H1 (cell line): ENCODE results near the gene RNU11. TPM values are rescaled to one million over a fixed set of nuclear protein-coding genes. Genes with fewer than 3 reads are reported as not detected.

Experiments
- BRCA1 ChIP-seq: IDR thresholded peaks from 2 replicates; pipeline ENCODE4 v1.6.1; 2012; ENCODE audit warnings: low read depth, low read length, improper control_type of control experiment
- CBX5 ChIP-seq: fragments of 300-800, 300-1000 bp; sonication (generic); IDR thresholded peaks from 2 replicates; pipeline ENCODE4 v1.7.1; 2016; ENCODE audit warnings: antibody characterized with exemption, low read length, low read depth
- EP300 ChIP-seq, 2 experiments: IDR thresholded peaks; 1 replicate in 1 of 2; 2 replicates in 1 of 2; pipeline ENCODE4 v1.6.1; 2011 to 2012; ENCODE audit warnings: low read depth in 2 of 2, low read length in 2 of 2, mild to moderate bottlenecking in 2 of 2, borderline replicate concordance in 1 of 2, inconsistent platforms in 1 of 2, moderate library complexity in 1 of 2
- GTF2F1 ChIP-seq: IDR thresholded peaks from 2 replicates; pipeline ENCODE4 v1.6.1; 2012; ENCODE audit warnings: low read depth, low read length, improper control_type of control experiment, borderline replicate concordance
- HDAC2 ChIP-seq, 2 experiments: fragments of 300-600 bp in 1 of 2; sonication (generic) in 1 of 2; IDR thresholded peaks; 2 replicates each; pipeline ENCODE4 v1.6.1; 2011 to 2012; ENCODE audit warnings: low read depth in 2 of 2, low read length in 2 of 2, mild to moderate bottlenecking in 2 of 2, moderate library complexity in 2 of 2, borderline replicate concordance in 1 of 2, inconsistent platforms in 1 of 2
- HDAC6 ChIP-seq: IDR thresholded peaks from one replicate; pipeline ENCODE4 v1.7.1; 2012; ENCODE audit warnings: low read depth, mild to moderate bottlenecking, inconsistent platforms, low read length, moderate library complexity
- KDM1A ChIP-seq: fragments of 200-600, 300-600 bp; sonication (generic); IDR thresholded peaks from 2 replicates; pipeline ENCODE4 v1.7.1; 2016; ENCODE audit warnings: mild to moderate bottlenecking, low read length, borderline replicate concordance
- KDM5A ChIP-seq: fragments of 200-600 bp; IDR thresholded peaks from 2 replicates; pipeline ENCODE4 v1.7.1; 2012; ENCODE audit warnings: mild to moderate bottlenecking, low read length, inconsistent platforms, mixed read lengths
- MAFK ChIP-seq: IDR thresholded peaks from 2 replicates; pipeline ENCODE4 v1.6.1; 2012; ENCODE audit warnings: low read depth, mild to moderate bottlenecking, improper control_type of control experiment, low read length
- NRF1 ChIP-seq: IDR thresholded peaks from 2 replicates; pipeline ENCODE4 v1.6.1; 2011; ENCODE audit warnings: mild to moderate bottlenecking, low read depth, low read length, improper control_type of control experiment
- POLR2AphosphoS5 ChIP-seq: IDR thresholded peaks from 2 replicates; pipeline ENCODE4 v1.6.1; 2011; ENCODE audit warnings: low read depth, low read length
- RAD21 ChIP-seq, 2 experiments: IDR thresholded peaks in 1 of 2; conservative IDR thresholded peaks in 1 of 2; 2 replicates each; pipeline ENCODE4 v1.6.1; 2011; ENCODE audit warnings: low read depth in 2 of 2, low read length in 2 of 2, improper control_type of control experiment in 1 of 2, inconsistent platforms in 1 of 2, mild to moderate bottlenecking in 1 of 2, moderate library complexity in 1 of 2
- RFX5 ChIP-seq: IDR thresholded peaks from 2 replicates; pipeline ENCODE4 v1.6.1; 2011; ENCODE audit warnings: low read depth, low read length, improper control_type of control experiment, borderline replicate concordance
- SIN3A ChIP-seq, 2 experiments: IDR thresholded peaks in 1 of 2; conservative IDR thresholded peaks in 1 of 2; 2 replicates each; pipeline ENCODE4 v1.6.1; 2011 to 2012; ENCODE audit warnings: low read length in 2 of 2, improper control_type of control experiment in 1 of 2, low read depth in 1 of 2, mild to moderate bottlenecking in 1 of 2
- SP4 ChIP-seq: IDR thresholded peaks from 2 replicates; pipeline ENCODE4 v1.6.1; 2012; ENCODE audit warnings: low read length, inconsistent platforms
- TAF1 ChIP-seq: IDR thresholded peaks from 2 replicates; pipeline ENCODE4 v1.6.1; 2011; ENCODE audit warnings: mild to moderate bottlenecking, low read depth, low read length
- TEAD4 ChIP-seq: IDR thresholded peaks from 2 replicates; pipeline ENCODE4 v1.6.1; 2012; ENCODE audit warnings: low read depth, low read length, inconsistent platforms, mixed read lengths
- USF2 ChIP-seq: IDR thresholded peaks from 2 replicates; pipeline ENCODE4 v1.6.1; 2011; ENCODE audit warnings: low read length, improper control_type of control experiment
- polyA plus RNA-seq, 7 experiments: library from polyadenylated mRNA; depleted of rRNA in 3 of 7; stranded (reverse) in 5 of 7; unstranded in 2 of 7; fragments of >200 nt in 5 of 7; fragments of 200-250 nt in 2 of 7; gene quantifications; 1 replicate in 5 of 7; 2 replicates in 1 of 7; 4 replicates in 1 of 7; pipeline versions ENCODE4 v1.2.1 to v1.2.3, GENCODE V29; 2011 to 2013; ENCODE audit warnings: missing spikeins in 2 of 7, mixed read lengths in 2 of 7
- total RNA-seq: library from RNA; stranded (reverse); fragmentation: NEBNext Ultra II Directional; extraction: Animal tissue kit (Norgen Biotek cat#: 25700); gene quantifications from 2 replicates; pipeline ENCODE4 v1.2.1, GENCODE V29; 2021
- TF ChIP-seq, protein P1 (sequence below), 3 experiments: IDR thresholded peaks; 1 replicate in 2 of 3; 2 replicates in 1 of 3; pipeline versions ENCODE4 v1.5.1 to v1.6.1; 2011; ENCODE audit warnings: low read length in 3 of 3, mild to moderate bottlenecking in 3 of 3, inconsistent platforms in 2 of 3, low read depth in 1 of 3, moderate library complexity in 1 of 3; ENCODE audit not compliant: insufficient read depth in 1 of 3; ENCODE audit errors: control extremely low read depth in 1 of 3

RNU11 gene
- total and polyA plus RNA-seq, 2 of the 8 experiments (the other 6 are each of a cell fraction or from before 2014, with no cell fraction given) = not detected

DNA sequence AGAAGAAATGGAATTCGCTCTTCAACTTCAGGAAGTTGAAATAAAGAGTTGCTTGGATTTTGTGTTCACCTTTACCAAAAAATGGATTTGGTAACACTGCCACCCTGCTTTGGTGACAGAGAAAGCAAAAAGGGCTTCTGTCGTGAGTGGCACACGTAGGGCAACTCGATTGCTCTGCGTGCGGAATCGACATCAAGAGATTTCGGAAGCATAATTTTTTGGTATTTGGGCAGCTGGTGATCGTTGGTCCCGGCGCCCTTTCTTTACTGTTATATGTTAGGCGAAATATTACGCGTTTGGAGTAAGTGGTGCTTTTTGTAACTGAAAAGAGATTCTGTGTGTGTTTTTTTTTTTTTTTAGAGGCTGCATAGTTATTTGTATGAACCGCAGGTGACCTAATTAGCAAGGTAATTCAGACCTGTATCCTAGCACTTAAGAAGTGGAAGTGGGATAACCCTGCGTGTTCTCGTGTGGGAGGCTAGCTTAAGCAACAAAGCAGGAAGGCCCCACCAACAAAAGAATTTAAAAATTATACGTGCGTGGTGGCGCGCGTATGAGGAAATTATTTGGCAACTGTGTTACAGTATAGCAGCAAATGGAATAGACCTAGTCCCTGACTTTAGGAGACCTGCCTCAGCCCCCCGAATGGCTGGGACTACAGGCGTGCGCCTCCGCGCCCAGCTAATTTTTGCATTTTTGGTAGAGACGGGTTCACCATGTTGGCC, at the start of gene RNU11 (continued):
- TF ChIP-seq MAFK = no peak
- TF ChIP-seq BRCA1 = no peak
- no peak for TF ChIP-seq KDM1A
- TF ChIP-seq SP4 = peak; percentile 98
- TF ChIP-seq SIN3A (conservative IDR thresholded peaks at IDR 0.05 in 1 of 2, IDR thresholded peaks at IDR 0.05 in 1 of 2; ENCODE audit: low read depth in 1 of 2, low read length in 2 of 2) = peak in 1 of 2 experiments; percentile 92; a peak in 1 of 4 replicates
- 0 out of 4 replicates have a peak, but pooled peaks of 1 of the 2 experiments have one; percentile 8 for TF ChIP-seq RAD21 (IDR thresholded peaks at IDR 0.05 in 1 of 2, conservative IDR thresholded peaks at IDR 0.05 in 1 of 2; ENCODE audit: low read depth in 2 of 2, low read length in 2 of 2)
- TF ChIP-seq, protein P1, sequence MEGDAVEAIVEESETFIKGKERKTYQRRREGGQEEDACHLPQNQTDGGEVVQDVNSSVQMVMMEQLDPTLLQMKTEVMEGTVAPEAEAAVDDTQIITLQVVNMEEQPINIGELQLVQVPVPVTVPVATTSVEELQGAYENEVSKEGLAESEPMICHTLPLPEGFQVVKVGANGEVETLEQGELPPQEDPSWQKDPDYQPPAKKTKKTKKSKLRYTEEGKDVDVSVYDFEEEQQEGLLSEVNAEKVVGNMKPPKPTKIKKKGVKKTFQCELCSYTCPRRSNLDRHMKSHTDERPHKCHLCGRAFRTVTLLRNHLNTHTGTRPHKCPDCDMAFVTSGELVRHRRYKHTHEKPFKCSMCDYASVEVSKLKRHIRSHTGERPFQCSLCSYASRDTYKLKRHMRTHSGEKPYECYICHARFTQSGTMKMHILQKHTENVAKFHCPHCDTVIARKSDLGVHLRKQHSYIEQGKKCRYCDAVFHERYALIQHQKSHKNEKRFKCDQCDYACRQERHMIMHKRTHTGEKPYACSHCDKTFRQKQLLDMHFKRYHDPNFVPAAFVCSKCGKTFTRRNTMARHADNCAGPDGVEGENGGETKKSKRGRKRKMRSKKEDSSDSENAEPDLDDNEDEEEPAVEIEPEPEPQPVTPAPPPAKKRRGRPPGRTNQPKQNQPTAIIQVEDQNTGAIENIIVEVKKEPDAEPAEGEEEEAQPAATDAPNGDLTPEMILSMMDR (IDR thresholded peaks at IDR 0.05; ENCODE audit: control extremely low read depth in 1 of 3, insufficient read depth in 1 of 3, low read depth in 1 of 3, low read length in 3 of 3) = no peak
- TF ChIP-seq TEAD4 = peak; percentile 50; the same call in 1 of the 2 replicates
- TF ChIP-seq POLR2AphosphoS5 = peak; percentile 100
- no peak for TF ChIP-seq NRF1
- peak in 1 of 2 experiments; percentile 73; a peak in 2 of 3 replicates for TF ChIP-seq EP300 (IDR thresholded peaks at IDR 0.05; ENCODE audit: borderline replicate concordance in 1 of 2, low read depth in 2 of 2, low read length in 2 of 2)
- no peak for TF ChIP-seq KDM5A
- peak; percentile 100 for TF ChIP-seq GTF2F1
- peak; percentile 82 to 95 for TF ChIP-seq HDAC2 (IDR thresholded peaks at IDR 0.05; ENCODE audit: borderline replicate concordance in 1 of 2, low read depth in 2 of 2, low read length in 2 of 2)
- peak; percentile 61 for TF ChIP-seq TAF1
- TF ChIP-seq USF2 = no peak
- no peak for TF ChIP-seq CBX5
- peak; percentile 81 for TF ChIP-seq HDAC6
- TF ChIP-seq RFX5 = no peak
